Ishikawa (cell line): Measurements from ENCODE around the gene GIT1.

Experiments used
- CEBPB ChIP-seq: IDR thresholded peaks from 2 replicates; pipeline ENCODE4 v1.6.1; 2012
- CREB1 ChIP-seq: IDR thresholded peaks from 2 replicates; pipeline ENCODE4 v1.6.1; 2012; ENCODE audit warnings: low read depth
- EGR1 ChIP-seq: IDR thresholded peaks from 2 replicates; pipeline ENCODE4 v1.6.1; 2012
- EP300 ChIP-seq: IDR thresholded peaks from 2 replicates; pipeline ENCODE4 v1.6.1; 2012; ENCODE audit warnings: borderline replicate concordance
- FOXM1 ChIP-seq: IDR thresholded peaks from 2 replicates; pipeline ENCODE4 v1.6.1; 2012; ENCODE audit warnings: low read depth, borderline replicate concordance
- NFIC ChIP-seq: IDR thresholded peaks from 2 replicates; pipeline ENCODE4 v1.6.1; 2012
- RAD21 ChIP-seq: IDR thresholded peaks from 2 replicates; pipeline ENCODE4 v1.6.1; 2012; ENCODE audit warnings: low read depth
- REST ChIP-seq: IDR thresholded peaks from 2 replicates; pipeline ENCODE4 v1.6.1; 2012; ENCODE audit warnings: low read depth, mild to moderate bottlenecking
- TAF1 ChIP-seq: IDR thresholded peaks from 2 replicates; pipeline ENCODE4 v1.6.1; 2012; ENCODE audit warnings: low read depth, mild to moderate bottlenecking
- TEAD4 ChIP-seq: IDR thresholded peaks from 2 replicates; pipeline ENCODE4 v1.6.1; 2012
- USF1 ChIP-seq: IDR thresholded peaks from 2 replicates; pipeline ENCODE4 v1.6.1; 2012
- YY1 ChIP-seq: IDR thresholded peaks from 2 replicates; pipeline ENCODE4 v1.6.1; 2012; ENCODE audit warnings: low read depth
- ZBTB7A ChIP-seq: IDR thresholded peaks from 2 replicates; pipeline ENCODE4 v1.6.1; 2012; ENCODE audit warnings: low read depth
- TF ChIP-seq, protein P1 (sequence below): IDR thresholded peaks from 2 replicates; pipeline ENCODE4 v1.6.1; 2012

GRCh38 chr17:29549177-29549923 lies 40.1 kb downstream of the GIT1 start:
- TF ChIP-seq, protein P1, sequence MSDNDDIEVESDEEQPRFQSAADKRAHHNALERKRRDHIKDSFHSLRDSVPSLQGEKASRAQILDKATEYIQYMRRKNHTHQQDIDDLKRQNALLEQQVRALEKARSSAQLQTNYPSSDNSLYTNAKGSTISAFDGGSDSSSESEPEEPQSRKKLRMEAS, result no peak
- TF ChIP-seq RAD21, result no peak
- TF ChIP-seq CEBPB, result no peak
- TF ChIP-seq EP300, result no peak
- TF ChIP-seq FOXM1, result no peak
- TF ChIP-seq TEAD4, result no peak
- no peak for TF ChIP-seq REST
- no peak for TF ChIP-seq ZBTB7A
- TF ChIP-seq NFIC, result no peak
- no peak for TF ChIP-seq TAF1
- TF ChIP-seq YY1, result no peak
- no peak for TF ChIP-seq EGR1
- TF ChIP-seq CREB1, result no peak
- no peak for TF ChIP-seq USF1
